IMR-90 (cell line): ENCODE results near the gene ZNF407. TPM values are rescaled to one million over a fixed set of nuclear protein-coding genes. Genes with fewer than 3 reads are reported as not detected.

ENCODE experiments used
- ATAC-seq: fragments of 200-7000 bp; cut with Tn5 transposase; 2 replicates; pipeline ENCODE4 v1.9.1; 2020; ENCODE audit warnings: low read depth, mild to moderate bottlenecking, moderate library complexity
- BruUV-seq: library from RNA; stranded (reverse); fragments of 400-500 nt; replicated peaks from 2 replicates; lab custom pipeline; 2021; lab: Mats Ljungman, UMichigan
- CTCF ChIA-PET: fragments of 300-600 bp; formaldehyde crosslinking; extraction: SDS; loops from one replicate; lab custom pipeline; 2021; ENCODE audit warnings: antibody characterized with exemption; lab: Yijun Ruan, JAX
- POLR2A ChIA-PET: fragments of 300-600 bp; sonication (Branson Sonifier 250); formaldehyde crosslinking; loops from one replicate; lab custom pipeline; 2022; ENCODE audit warnings: antibody characterized with exemption; ENCODE audit not compliant: unreplicated experiment; lab: Charles Lee
- DNase-seq: peaks from one replicate; pipeline ENCODE4 v3.0.0; 2013
- H2AFZ ChIP-seq: replicated peaks from 2 replicates; pipeline ENCODE3; 2013; ENCODE audit warnings: low read length, mild to moderate bottlenecking; ENCODE audit not compliant: poor library complexity
- H2AK5ac ChIP-seq: 2 replicates; pipeline ENCODE4 v1.6.1; 2013; ENCODE audit warnings: low read depth, low read length, inconsistent platforms
- H2AK9ac ChIP-seq: replicated peaks from 2 replicates; pipeline ENCODE3; 2013; ENCODE audit warnings: mild to moderate bottlenecking, low read depth, low read length, moderate library complexity; ENCODE audit not compliant: poor library complexity
- H2BK120ac ChIP-seq: 2 replicates; pipeline ENCODE4 v1.6.1; 2013; ENCODE audit warnings: low read depth, low read length, inconsistent platforms
- H2BK15ac ChIP-seq: 3 replicates; pipeline ENCODE4 v1.6.1; 2013; ENCODE audit warnings: low read depth, low read length, inconsistent platforms
- H2BK20ac ChIP-seq: 2 replicates; pipeline ENCODE4 v1.6.1; 2013; ENCODE audit warnings: low read depth, mild to moderate bottlenecking, inconsistent platforms, low read length, moderate library complexity
- H2BK5ac ChIP-seq: 2 replicates; pipeline ENCODE4 v1.6.1; 2013; ENCODE audit warnings: mild to moderate bottlenecking, low read depth, low read length, inconsistent platforms; ENCODE audit not compliant: poor library complexity, severe bottlenecking
- H3K14ac ChIP-seq: replicated peaks from 2 replicates; pipeline ENCODE4 v1.6.1; 2013; ENCODE audit warnings: low read depth, low read length, inconsistent platforms
- H3K18ac ChIP-seq: 2 replicates; pipeline ENCODE4 v1.6.1; 2013; ENCODE audit warnings: low read depth, low read length, control low read depth
- H3K23ac ChIP-seq: 2 replicates; pipeline ENCODE4 v1.6.1; 2013; ENCODE audit warnings: low read depth, low read length, inconsistent platforms
- H3K27ac ChIP-seq: 2 replicates; pipeline ENCODE4 v1.5.1; 2013; ENCODE audit warnings: mild to moderate bottlenecking, control low read depth, low read length; ENCODE audit not compliant: insufficient read depth
- H3K27me3 ChIP-seq: 2 replicates; pipeline ENCODE4 v1.6.1; 2013; ENCODE audit warnings: low read length; ENCODE audit not compliant: control insufficient read depth, insufficient read depth
- H3K36me3 ChIP-seq: 2 replicates; pipeline ENCODE4 v1.6.1; 2013; ENCODE audit warnings: low read length, mixed read lengths; ENCODE audit not compliant: control insufficient read depth, insufficient read depth
- H3K4ac ChIP-seq: 2 replicates; pipeline ENCODE4 v1.6.1; 2013; ENCODE audit warnings: low read depth, low read length, inconsistent platforms
- H3K4me1 ChIP-seq: 2 replicates; pipeline ENCODE4 v1.6.1; 2013; ENCODE audit warnings: low read length, mixed read lengths; ENCODE audit not compliant: control insufficient read depth, insufficient read depth
- H3K4me2 ChIP-seq: 2 replicates; pipeline ENCODE4 v1.6.1; 2013; ENCODE audit warnings: low read depth, mild to moderate bottlenecking, control low read depth, low read length, moderate library complexity
- H3K4me3 ChIP-seq: 2 replicates; pipeline ENCODE4 v1.5.1; 2013; ENCODE audit warnings: low read depth, mild to moderate bottlenecking, control low read depth, low read length, moderate library complexity; ENCODE audit not compliant: insufficient read depth
- H3K56ac ChIP-seq: 2 replicates; pipeline ENCODE4 v1.6.1; 2013; ENCODE audit warnings: low read length, inconsistent platforms; ENCODE audit not compliant: insufficient read depth; ENCODE audit errors: extremely low read depth
- H3K79me1 ChIP-seq, 2 experiments: 2 replicates each; pipeline ENCODE4 v1.6.1; 2013; ENCODE audit warnings: low read length in 2 of 2, inconsistent platforms in 1 of 2, low read depth in 1 of 2
- H3K9ac ChIP-seq: 2 replicates; pipeline ENCODE4 v1.6.1; 2013; ENCODE audit warnings: low read depth, low read length, control low read depth
- H3K9me1 ChIP-seq: 2 replicates; pipeline ENCODE4 v1.6.1; 2013; ENCODE audit warnings: low read length, inconsistent platforms; ENCODE audit not compliant: insufficient read depth
- H3K9me3 ChIP-seq: 2 replicates; pipeline ENCODE4 v1.6.1; 2013; ENCODE audit warnings: low read length; ENCODE audit not compliant: control insufficient read depth, insufficient read depth
- H4K20me1 ChIP-seq: 2 replicates; pipeline ENCODE4 v1.6.1; 2013; ENCODE audit warnings: low read length, inconsistent platforms; ENCODE audit not compliant: insufficient read depth
- H4K5ac ChIP-seq: 2 replicates; pipeline ENCODE4 v1.6.1; 2013; ENCODE audit warnings: mild to moderate bottlenecking, low read depth, low read length, control low read depth
- H4K8ac ChIP-seq, 2 experiments: 2 replicates each; pipeline ENCODE4 v1.6.1; 2013; ENCODE audit warnings: low read depth in 2 of 2, low read length in 2 of 2, control low read depth in 1 of 2, inconsistent platforms in 1 of 2
- H4K91ac ChIP-seq: 2 replicates; pipeline ENCODE4 v1.6.1; 2013; ENCODE audit warnings: low read depth, low read length, inconsistent platforms; ENCODE audit not compliant: insufficient read depth
- CEBPB ChIP-seq: IDR thresholded peaks from 2 replicates; pipeline ENCODE4 v1.6.1; 2012; ENCODE audit warnings: low read depth, low read length, improper control_type of control experiment
- MAFK ChIP-seq: IDR thresholded peaks from 2 replicates; pipeline ENCODE4 v1.6.1; 2012; ENCODE audit warnings: low read depth, low read length, improper control_type of control experiment
- MAZ ChIP-seq: IDR thresholded peaks from 2 replicates; pipeline ENCODE4 v1.6.1; 2012; ENCODE audit warnings: low read depth, mild to moderate bottlenecking, low read length, improper control_type of control experiment, moderate library complexity, borderline replicate concordance
- WGBS, 2 experiments: methylation state at CpG; one replicate each; pipeline versions ENCODE4 v1.1.5 to v1.1.7; 2013; ENCODE audit warnings: missing lambda C conversion rate in 2 of 2; ENCODE audit not compliant: insufficient read length in 1 of 2; ENCODE audit errors: extremely low coverage in 2 of 2; 5-methylcytosine and 5-hydroxymethylcytosine counted together
- dilution Hi-C: fragments of 300-500 bp; cut with HindIII; formaldehyde crosslinking; loops from one replicate; pipeline ENCODE4 v1.14.3; 2018; ENCODE audit warnings: low sequenced_read_pairs; ENCODE audit not compliant: unreplicated experiment
- in situ Hi-C: fragments of 300-500 bp; cut with MboI; formaldehyde crosslinking; loops from 3 replicates; pipeline ENCODE4 v1.14.3; 2019; ENCODE audit warnings: low sequenced_read_pairs, inconsistent platforms, mixed read lengths
- intact Hi-C: fragments of 100-400 bp; cut with micrococcal nuclease; formaldehyde crosslinking; loops from 2 replicates; pipeline ENCODE4 v1.10.0; 2022
- polyA plus RNA-seq, 3 experiments: library from polyadenylated mRNA; depleted of rRNA; stranded (reverse); fragments of >200 nt; gene quantifications; 2 replicates each; pipeline ENCODE4 v1.2.3, GENCODE V29; 2012; ENCODE audit warnings: low replicate concordance in 1 of 3
- total RNA-seq: library from RNA; depleted of rRNA; stranded (reverse); fragments of >200 nt; gene quantifications from 2 replicates; pipeline ENCODE4 v1.2.3, GENCODE V29; 2012

Gene ZNF407
- total and polyA plus RNA-seq, 2 of the 4 experiments (the other 2 are of a cell fraction) = 3.1 to 20.1 TPM

- H2BK120ac ChIP-seq = no peak overlapping the region
- no CpG with 5 or more reads among the region's 5 CpGs for WGBS, 2 experiments
- H4K8ac ChIP-seq = no peak overlapping the region
- no peaks in the 10 kb centered on the region for H3K27me3 ChIP-seq
- H3K4ac ChIP-seq = no peak overlapping the region
- H3K9ac ChIP-seq = no peak overlapping the region
- in situ Hi-C loops (no loop called here), dilution Hi-C loops (no loop called here), intact Hi-C loops (no loop called here)
- DNase-seq = no peak
- TF ChIP-seq CEBPB = no peak
- no peak for TF ChIP-seq MAZ
- peak; percentile 91 for TF ChIP-seq MAFK
- ChIA-PET POLR2A (no interaction called here), CTCF (no interaction called here)
- H3K36me3 ChIP-seq = no peaks in the 10 kb centered on the region
- no peaks in the 10 kb centered on the region for H4K20me1 ChIP-seq
- no peak overlapping the region for H3K27ac ChIP-seq
- no peak overlapping the region for H2AK9ac ChIP-seq
- no peak overlapping the region for H3K18ac ChIP-seq
- H2AFZ ChIP-seq = no peak overlapping the region
- no peaks in the 10 kb centered on the region; a peak in 1 of 4 replicates for H3K79me1 ChIP-seq
- H3K14ac ChIP-seq = no peak overlapping the region
- no peak overlapping the region for H3K56ac ChIP-seq
- no peak overlapping the region for H3K4me3 ChIP-seq
- H2BK20ac ChIP-seq = no peak overlapping the region
- no peaks in the 10 kb centered on the region for H3K4me1 ChIP-seq
- no peak overlapping the region for H4K91ac ChIP-seq
- H4K5ac ChIP-seq = no peak overlapping the region
- H2AK5ac ChIP-seq = no peak overlapping the region
- no peak overlapping the region for H2BK5ac ChIP-seq
- no peak overlapping the region for H2BK15ac ChIP-seq
- no TSS peak for BruUV-seq
- H3K23ac ChIP-seq = no peak overlapping the region
- ATAC-seq = no peak
- H3K9me3 ChIP-seq = no peaks in the 10 kb centered on the region
- peaks cover 3% of the 10 kb centered on the region; the same call in 1 of the 2 replicates for H3K9me1 ChIP-seq
- H3K4me2 ChIP-seq = no peak overlapping the region
Measured at GRCh38 chr18:75044791-75045190, 447.1 kb downstream of the ZNF407 start.
